LoVo (cell line): ENCODE measurements around the gene SPART.
"Not testable (repeated sequence)": the region's sequence is repeated elsewhere in the genome, so short reads cannot be mapped to it uniquely, and the experiment has no call there.

ENCODE experiments used
- DNase-seq: peaks from one replicate; pipeline ENCODE4 v3.0.0-alpha.2; 2016; ENCODE audit warnings: low spot score

SPART gene

GRCh38 chr13:36313047-36313969, 32.9 kb downstream of the SPART start:
- DNase-seq = no peak

GRCh38 chr13:36310417-36311108, 35.6 kb downstream of the SPART start:
- DNase-seq = no peak

- DNase-seq = no peak
These were observed 43.9 kb downstream of the SPART start for GRCh38 chr13:36302289-36302688.

GRCh38 chr13:36299469-36299868, 46.7 kb downstream of the SPART start:
- DNase-seq = not testable (repeated sequence)

DNA sequence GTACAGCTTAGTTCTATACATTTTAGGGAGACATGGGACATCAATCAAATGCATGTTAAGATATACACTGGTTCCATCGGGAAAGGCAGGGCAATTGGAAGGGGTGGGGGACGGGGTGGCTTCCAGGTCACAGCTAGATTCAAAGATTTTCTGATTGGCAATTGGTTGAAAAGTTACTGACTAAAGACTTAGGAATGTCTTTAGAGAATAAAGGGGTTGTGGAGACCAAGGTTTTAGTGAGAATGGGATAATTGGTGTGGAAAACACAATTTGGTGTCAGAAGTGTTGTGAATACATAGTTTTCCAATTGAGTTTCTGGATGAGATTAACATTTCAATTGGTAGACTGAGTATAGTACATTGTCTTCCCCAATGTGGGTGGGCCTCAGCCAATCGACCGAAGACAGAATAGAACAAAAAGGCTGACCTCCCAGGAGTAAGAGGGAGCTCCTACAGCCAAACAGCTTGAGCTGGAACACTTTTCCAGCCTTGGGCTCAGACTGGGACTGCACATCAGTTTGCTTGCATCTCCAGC, 47.6 kb downstream of the SPART start:
- DNase-seq = no peak

DNA sequence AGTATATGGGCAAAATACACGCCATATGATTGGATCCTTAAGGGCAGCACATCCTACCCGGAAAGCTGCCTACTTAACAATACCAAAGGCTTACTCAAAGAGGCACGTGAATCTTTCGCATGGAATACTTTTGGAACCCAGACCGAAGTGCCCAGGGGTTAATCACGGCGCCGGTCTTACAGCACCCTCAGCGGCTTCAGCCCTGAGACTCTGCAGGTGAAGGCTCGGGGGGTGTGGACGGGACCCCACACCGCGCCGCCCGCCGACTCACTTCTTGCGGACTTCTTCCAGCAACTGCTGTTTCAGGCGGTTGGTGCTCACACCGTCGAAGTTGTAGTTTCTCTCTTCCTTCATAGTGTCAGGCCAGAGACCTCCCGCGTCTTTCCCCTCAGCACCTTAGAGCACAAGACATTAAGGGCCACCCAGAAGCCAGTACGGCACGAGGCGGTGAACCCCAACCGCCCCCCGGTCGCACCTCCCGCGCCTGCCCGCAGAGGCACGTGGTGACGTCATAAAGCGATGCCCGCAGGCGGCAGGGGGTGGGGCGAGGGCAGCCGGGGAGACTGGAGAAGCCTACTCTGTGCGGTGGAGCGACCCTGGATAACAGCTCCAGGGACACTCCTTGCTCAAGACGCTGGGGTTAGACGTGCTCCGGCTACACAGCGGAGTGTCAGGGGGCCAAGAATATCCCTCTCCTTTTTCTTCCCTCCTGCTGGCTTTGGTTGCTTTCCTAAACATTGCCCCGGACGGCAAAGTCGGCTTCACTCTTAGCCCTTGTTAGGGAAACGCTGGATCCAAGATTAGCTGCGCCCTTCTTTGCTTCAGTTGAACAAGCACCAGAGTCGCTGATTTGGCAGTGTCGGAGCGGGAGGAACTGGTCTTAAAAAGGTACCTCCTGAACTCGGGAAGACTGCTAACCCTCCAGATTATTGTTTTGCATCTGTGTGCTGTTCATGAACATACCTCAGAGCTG, 48.5 kb downstream of the SPART start, which contains the start of gene CCDC169:
TSS of gene CCDC169 (minus strand) at position 449 of the 973 bp plus-strand sequence. CDS start at position 354, 95 bp downstream.
- DNase-seq = no peak

- no peak for DNase-seq
These were observed 52.1 kb downstream of the SPART start for GRCh38 chr13:36294096-36294495.

DNA sequence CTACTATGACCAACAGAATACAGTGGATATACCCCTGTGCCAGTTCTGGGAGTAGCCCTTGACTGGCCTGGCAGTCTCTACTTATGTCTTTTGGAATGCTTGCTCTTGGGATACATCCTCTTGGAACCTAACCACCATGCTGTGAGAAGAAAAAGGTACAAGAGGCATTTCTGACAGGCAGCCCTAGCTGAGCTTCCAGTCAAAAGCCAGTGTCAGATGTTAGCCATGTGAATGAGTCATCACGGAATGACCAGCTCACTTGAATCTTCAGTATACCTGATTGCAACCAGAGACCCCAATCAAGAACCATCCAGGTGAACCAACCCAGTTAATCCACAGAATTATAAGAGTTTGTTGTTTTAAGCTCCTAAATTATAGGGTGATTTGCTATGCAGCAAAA, 52.7 kb downstream of the SPART start:
- no peak for DNase-seq

DNA sequence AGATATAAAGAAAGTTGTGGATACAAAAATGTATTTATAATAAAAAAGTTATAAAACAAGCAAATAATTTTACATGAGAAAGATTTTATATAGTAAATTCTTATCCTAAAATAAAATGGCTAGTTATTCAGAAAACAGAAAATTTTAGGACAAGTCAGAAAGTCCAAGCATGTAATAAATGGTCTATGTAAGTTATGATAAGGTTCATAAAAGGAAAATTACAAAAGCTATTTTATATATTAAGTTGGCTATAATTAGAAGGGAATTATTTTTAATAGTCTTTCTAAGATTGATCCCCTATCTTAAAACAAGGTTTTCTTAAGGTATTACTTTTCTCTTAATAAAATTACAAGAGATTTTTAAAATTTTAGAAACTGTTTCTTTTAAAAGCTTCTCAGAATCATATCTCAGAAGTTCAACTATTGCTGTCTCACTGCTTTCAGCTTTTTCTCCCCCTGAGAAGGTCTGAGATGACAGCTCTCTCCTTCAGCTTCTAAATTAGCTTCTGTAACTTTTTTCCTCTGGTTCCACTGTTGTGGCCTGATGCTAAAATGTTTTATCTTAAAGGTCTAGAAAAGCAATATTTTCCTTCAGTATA, 57.3 kb downstream of the SPART start:
- no peak for DNase-seq

DNA sequence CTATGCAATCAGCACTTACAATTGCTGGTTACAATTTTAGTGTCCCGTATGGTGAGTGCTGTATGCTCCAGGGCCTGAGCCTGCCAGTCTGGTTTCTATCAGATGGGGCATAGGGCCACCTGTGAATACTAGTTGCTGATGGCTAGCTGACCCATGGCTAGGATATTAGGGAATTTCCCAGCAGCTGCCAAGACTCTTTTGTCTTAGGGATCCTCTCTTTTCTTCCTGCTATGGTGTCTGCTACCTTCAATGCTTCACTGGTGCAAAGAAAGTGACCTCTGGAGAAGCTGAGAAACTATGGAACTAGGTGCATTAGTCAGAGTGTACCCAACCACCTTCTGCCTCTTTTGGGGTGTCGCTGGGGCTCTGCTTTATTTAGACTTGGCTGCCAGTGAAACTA, 60.2 kb downstream of the SPART start:
- no peak for DNase-seq

DNA sequence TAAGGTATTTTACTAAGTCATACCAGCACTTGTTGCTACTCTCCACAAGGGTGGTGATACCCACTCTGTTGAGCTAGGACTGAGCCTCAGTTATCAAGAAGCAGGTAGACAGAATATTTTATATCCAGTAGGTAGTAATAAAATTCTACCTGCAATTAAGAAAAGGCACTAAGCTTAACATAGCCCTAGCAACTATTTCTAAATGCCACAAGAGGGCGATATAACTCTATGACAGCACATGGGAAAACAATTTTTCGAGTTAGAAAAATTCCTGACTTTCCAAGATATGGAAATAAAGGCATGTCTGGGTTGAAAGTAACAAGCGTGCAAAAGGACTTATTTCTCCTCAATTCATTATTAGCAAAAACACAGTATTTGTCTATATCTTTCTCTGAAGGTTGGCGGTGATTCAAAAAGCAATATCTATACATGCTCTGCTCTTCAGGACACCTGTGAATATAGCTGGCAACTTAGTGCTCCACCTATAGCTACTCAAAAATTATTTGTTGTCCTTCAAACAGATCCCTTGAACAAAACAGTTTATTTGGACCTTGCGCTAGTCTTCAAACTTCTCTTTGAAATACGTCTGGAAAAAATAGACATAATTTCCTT, 63.3 kb downstream of the SPART start:
- DNase-seq = peak; percentile 52

DNA sequence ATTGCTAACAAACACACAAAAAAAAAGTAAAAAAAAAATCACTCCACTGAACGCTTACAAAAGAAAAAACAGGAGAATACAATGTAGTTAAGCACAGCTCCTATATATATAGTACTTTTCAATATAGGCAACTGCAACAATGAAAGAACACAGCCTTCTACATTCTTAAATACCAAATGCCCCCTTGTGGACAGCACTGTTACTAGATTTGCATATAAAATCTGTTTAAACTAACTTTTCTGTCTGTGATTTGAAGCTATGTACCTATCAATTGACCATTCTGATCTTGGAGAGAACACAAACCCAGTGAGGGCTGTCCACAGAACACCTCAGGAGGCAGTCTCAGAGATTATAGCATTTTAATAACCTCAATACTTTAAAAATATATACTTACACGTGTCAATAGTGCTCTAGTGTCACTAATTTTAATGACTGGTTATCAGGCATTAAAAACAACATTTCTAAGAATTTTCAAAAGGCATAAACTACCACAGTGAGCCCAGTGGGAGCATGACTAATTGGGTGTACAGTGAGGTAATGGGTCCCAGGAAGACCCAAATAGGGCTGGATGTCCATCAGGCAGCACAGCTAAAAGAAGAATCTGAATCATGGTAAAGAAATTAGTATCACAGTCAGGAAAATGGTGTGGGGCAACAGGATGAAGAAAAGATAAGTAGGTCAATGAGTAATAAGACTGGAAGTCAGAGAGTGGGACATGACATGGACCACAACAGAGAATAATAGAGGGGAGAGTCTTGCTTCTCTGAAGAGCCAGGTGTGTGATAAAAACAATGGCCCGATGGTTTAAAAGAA, 70.8 kb downstream of the SPART start:
- peak; percentile 39 for DNase-seq

DNA sequence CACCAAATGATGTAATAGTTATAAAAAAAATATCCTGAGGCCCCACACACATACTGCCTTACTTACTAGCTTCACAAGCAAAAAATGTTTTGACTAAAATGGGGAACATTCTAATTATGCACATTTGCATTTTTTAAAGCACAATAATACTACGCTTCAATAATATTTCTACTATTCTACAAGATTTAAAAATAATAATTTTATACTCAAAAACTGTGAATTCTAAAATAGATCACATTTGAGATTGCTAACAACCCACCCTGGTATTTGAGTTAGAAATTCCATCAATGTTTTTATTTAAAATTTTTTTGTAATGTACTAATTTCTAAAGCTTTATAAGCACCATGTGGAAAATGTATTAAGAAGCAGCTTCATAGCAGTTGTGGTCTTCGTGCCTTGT, 72.8 kb downstream of the SPART start:
- DNase-seq = no peak

DNA sequence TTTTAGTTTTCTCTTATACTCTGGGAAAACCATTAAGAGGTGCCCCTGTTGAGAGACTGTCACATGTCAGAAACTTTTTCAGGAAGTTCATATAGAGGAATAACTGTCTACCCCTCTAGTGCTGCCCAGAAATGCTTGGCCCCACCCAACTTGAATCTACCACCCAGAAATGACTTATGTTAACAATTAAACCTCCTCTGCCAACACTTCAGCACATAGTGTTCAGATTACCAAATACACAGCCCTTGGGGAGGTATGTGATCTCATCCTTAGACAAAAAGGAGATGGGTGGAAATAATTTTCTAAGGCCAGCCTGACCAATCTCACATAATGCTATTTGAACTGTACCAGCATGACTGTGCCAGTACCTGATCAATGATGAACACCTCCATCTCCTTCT, 84.2 kb downstream of the SPART start:
- DNase-seq = no peak

GRCh38 chr13:36261011-36261410, 85.2 kb downstream of the SPART start:
- no peak for DNase-seq

DNA sequence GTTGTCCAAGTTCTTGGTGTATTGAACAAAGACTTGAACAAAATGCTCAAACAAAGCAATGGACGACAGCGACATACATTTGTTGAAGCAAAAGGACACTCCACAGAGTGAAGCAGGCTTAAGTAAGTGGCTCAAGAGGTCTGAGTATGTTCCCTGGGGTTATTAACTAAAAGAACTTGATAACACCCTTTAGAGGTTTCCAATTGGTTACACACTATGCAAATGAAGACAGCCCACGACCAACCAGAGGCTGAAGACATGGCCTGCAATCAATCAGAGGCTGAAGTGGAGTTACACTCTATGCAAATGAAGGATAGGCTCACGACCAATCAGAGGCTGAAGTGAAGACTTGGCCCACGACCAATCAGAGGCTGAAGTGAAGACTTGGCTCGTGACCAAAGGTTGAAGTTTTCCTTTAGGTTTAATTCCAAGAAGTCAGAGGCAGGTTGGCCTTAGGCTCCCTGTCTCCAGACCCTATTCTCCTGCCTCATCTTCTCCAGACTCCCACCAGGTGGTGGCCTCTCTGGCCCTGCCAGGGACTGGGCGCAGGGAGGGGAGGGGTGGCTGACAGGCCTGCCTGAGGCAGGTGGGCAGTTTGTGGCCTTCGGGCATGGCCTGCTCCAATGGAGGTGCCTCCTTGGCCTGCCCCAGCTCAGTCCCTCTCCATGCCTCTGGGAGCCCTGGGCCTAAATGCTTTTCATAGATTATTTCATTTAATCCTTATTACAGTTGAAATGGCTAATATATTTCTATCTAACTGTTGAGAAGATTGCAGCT, 86.6 kb downstream of the SPART start:
- DNase-seq = no peak

DNA sequence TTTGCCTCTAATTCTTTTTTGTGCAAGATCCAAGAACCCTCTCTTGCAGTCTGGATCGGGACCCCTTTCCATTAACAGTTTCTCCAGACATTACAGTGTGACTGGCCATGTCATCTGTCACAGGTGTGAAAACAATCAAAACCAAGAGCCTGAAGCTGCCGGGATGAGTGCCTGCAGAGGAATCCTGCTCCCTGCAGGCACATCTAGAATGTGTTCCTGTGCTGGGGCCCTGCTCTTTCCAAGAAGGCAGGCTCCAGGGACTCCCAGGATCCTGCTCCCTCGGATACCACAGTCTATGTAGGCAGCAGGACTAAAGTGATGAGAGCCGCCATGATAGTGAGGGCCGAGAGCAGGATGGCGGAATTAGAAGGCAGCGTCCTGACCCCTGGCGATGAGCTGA, 87.4 kb downstream of the SPART start:
- DNase-seq = no peak
